T1000 (cell line): Measurements from ENCODE around the gene TEX35.

ENCODE experiments used
- DNase-seq: peaks from one replicate; lab custom pipeline; 2025; ENCODE audit warnings: mixed read lengths; lab: John Stamatoyannopoulos, UW

TEX35 gene

GRCh38 chr1:178512566-178513277 is at the start of gene TEX35:
Gene TEX35 (plus strand): TSS chr1:178513109. CDS start chr1:178513189, 80 bp downstream.
- no peak for DNase-seq

DNA sequence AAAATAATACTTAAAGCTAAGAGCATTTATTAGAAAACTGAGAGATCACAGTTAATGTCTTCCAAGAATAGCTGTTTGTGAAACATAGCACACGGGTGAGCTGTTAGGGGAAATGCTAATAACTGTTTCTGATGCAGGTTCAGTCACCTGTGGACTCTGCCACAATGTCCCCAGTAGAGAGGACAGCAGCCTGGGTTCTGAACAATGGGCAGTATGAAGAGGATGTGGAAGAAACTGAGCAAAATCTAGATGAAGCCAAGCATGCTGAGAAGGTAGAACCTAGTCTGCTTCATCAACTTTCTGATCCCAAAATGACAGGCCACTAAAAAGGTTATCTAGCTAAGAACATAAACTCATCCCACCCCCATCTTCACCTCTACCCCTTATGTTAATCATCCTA is 48.8 kb upstream of the TEX35 start:
- no peak for DNase-seq

DNA sequence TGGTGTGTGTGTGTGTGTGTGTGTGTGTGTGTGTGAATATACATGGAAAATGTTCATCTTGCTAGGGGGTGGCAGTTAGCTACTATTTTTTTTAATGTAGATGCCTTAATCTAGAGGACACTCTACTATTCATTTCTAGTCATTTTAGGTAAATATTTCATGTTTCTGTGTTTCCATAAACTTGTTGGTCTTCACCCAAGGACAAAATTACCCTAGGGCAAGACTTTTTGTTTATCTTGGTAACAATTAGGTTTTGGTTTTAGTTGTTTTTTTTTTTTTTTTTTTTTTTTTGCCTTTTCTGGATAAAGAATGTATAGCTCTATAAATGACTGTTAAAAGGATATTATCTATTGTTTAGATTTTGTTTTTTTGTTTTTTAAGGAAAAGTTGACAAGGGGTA is 48.3 kb upstream of the TEX35 start:
- DNase-seq, result no peak

- DNase-seq, result no peak
Observed at GRCh38 chr1:178465011-178465410, 47.9 kb upstream of the TEX35 start.

DNA sequence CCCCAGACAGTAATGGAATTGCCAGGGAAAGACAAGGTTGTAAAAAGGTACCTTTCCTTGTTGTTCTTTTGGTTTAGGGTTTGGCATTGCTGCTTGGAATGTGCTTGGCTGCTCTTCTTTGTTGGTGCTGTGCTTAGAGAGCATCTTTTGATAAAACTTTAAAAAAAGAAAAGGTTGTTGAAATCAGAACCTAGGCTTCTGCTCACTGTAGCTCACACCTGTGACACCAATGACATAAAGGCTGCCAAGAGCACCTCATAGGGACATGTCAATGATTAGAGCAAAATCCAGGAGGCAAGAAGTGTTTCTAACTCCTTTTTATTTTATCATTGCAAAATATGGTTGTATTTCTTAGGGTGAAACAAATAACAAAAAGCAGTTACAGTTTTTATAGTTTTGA is 45.1 kb upstream of the TEX35 start:
- no peak for DNase-seq

DNA sequence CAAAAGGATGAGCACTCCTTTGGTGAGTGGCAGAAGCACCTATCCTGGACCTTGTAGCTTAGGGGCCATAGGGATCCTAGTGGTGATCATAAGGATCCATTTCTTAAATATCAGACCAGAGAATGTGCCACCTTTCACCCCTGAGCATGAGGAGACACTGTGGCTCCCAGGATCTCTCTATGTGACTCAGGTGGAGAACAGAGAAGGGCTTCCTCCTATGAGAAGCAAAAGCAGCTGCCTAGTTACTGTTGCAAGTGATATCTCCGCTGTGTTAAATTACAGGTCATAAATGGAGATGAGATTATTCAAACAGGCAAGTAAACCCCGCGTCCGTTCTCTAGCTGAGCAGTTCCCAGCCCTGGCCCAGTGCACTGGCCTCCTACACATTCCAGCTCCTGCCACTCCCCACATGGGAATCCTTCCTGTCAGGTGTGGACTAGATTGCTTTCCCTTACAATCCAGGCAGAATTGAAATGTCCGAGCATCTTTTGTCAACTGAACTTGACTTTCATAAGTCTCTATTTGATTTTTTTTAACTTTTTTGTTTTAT is 42.4 kb upstream of the TEX35 start:
- DNase-seq, result no peak

DNA sequence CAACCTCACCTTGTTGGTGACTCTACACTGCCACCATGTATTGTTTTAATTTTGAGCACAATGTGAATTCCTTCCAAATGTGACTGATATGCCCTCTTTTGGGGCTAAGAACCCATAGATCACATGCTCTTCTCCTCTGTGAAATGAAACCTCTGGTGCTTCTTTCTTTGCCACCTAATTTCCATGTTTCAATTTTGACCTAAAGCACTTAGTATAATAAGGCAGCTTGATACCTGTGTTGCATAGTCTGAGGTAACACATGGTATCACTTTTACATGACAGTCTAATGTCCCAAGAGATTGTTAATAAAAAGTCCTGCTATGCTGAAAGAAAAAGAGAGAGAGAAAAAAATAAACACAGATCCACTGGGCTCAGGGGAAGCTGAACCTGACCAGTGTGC is 40.4 kb upstream of the TEX35 start:
- no peak for DNase-seq

DNA sequence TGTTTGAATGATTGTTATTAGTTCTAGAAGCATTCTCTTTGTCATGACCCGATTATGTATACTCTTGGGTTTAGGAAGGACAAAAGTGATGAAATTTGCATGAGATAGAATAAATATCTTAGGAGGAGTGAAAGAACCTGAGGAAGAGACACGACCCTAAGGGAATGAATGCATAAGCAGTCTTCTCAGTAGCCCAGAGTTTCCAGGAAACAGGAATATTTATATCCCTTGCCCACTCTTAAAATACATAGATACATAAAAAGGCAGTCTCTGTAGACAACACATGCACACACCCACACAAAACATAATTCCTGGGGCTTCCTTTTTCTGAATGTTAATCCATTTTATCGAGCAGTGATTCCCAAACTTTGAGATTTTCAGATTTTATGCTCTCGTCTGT is 35.5 kb upstream of the TEX35 start:
- DNase-seq, result no peak

GRCh38 chr1:178477841-178478240 is 35.1 kb upstream of the TEX35 start:
- no peak for DNase-seq

DNA sequence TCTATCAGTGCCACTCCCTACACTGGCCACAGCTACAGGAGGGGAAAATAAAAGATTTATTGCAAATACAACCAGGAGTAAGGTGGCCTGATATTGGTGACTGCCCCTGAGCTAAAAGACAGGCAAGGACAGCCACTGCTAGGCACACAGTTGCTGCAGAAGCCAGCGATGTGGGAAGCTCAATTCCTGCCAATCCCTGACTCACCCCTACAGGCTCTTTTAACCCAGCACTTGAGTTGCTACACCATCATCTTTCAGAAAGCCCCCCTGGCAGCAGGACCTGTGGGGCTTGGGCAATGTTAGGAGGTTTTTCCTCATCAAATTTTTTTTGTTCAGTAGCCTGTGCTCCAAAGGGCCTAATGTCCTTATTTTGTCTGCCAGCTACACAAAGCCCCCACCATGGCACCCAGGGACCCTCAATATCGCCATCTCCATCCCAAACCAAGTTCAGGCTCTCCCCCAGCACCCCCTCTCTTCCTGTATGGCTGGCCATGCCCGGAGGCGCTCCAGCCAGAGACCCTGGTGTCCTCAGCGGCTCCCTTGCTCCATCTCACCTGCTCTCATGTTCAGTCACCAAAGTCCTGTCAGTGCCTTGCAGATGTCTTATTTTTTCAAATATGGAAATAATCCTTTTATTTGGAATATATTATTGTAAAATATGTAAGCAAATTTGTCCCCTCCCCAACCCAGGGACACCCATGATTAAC is 29.5 kb upstream of the TEX35 start:
- no peak for DNase-seq

DNA sequence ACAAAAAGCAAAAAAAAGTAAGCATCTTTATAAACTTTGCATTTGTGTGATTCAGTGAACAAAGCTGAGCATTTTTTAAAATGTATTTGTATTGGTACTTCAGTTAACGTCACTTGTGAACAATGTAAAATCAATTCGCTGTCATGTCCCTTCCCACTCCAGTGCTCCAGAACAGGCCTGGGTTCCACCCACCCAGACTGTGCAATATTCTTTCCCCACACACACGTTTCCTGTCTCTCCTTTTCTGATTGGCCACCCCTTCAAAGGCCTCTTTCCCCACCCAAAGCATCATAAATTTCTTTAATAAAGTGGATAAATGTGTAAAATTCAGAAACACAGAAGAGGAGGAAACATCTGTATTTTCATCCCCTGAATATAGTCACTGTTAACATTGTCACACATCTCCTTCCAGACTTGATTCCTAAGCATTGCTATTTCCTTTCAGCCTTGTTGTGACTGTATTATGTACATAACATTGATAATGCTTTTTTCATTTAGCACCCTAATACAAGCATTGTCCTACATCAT is 28.1 kb upstream of the TEX35 start:
- no peak for DNase-seq

- no peak for DNase-seq
Observed at GRCh38 chr1:178485541-178485981, 27.3 kb upstream of the TEX35 start.

- no peak for DNase-seq
Observed at GRCh38 chr1:178486100-178487069, 26.5 kb upstream of the TEX35 start.

GRCh38 chr1:178487070-178487615 is 25.8 kb upstream of the TEX35 start:
- DNase-seq, result no peak

DNA sequence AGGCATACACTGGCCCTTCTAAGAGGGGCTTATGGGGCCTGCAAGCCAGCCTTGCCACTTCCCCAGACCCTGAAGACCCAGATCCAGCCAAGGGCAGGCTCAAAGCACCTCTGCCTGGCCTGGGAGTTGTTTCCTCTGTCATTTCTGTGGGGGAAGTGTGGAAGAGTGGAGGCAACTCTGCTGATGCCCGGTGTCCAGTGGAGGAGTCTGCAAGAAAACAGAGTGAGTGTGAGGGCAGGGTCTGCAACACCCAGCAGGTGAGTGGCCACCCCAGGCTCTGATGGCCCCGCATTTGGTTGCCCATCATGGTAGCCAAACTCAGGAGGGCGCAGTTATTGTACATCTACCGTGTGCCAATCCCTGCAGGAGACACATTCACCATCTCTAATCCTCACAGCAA is 24.5 kb upstream of the TEX35 start:
- DNase-seq, result no peak

DNA sequence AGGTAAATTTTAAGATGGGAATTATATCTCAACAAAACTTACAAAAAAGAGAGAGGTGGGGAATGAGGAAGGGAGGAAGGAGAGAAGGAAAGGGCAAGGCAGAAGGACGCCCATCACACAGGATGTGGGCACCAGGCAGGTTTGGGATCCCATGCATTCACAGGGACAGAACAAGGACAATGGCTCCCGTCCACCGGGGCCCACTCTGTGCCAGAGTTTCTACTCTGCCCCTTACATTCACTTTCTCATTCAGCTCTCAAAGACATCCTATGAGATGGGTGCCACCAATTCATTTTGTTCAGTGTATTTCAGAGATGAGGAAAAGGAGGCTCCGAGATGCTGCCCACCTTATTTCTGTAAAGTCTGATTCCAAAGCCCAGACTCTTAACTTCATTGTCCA is 23.5 kb upstream of the TEX35 start:
- DNase-seq, result no peak

GRCh38 chr1:178490136-178490535 is 22.8 kb upstream of the TEX35 start:
- no peak for DNase-seq

- DNase-seq, result no peak
Observed at GRCh38 chr1:178490967-178491366, 21.9 kb upstream of the TEX35 start.

GRCh38 chr1:178491721-178492120 is 21.2 kb upstream of the TEX35 start:
- no peak for DNase-seq

- DNase-seq, result no peak
Observed at GRCh38 chr1:178492341-178492740, 20.6 kb upstream of the TEX35 start.

GRCh38 chr1:178493301-178493741 is 19.6 kb upstream of the TEX35 start:
- no peak for DNase-seq

GRCh38 chr1:178494569-178494971 is 18.3 kb upstream of the TEX35 start:
- no peak for DNase-seq
